Trophoblast cell (in vitro differentiated cells and primary cell): ENCODE measurements around the gene AICDA.
"Not testable (repeated sequence)": the region's sequence is repeated elsewhere in the genome, so short reads cannot be mapped to it uniquely, and the experiment has no call there.

ENCODE experiments used
- DNase-seq, 2 donors: peaks; one replicate each; pipeline ENCODE4 v3.0.0-alpha.2; 2016
- H2AFZ ChIP-seq: 2 replicates; pipeline ENCODE4 v1.6.1; 2013; ENCODE audit warnings: low read length, moderate library complexity, mild to moderate bottlenecking; ENCODE audit not compliant: insufficient read depth, poor library complexity
- H2AK5ac ChIP-seq: 2 replicates; pipeline ENCODE4 v1.6.1; 2013; ENCODE audit warnings: mild to moderate bottlenecking, low read length
- H2BK120ac ChIP-seq: 2 replicates; pipeline ENCODE4 v1.6.1; 2013; ENCODE audit warnings: low read length, mild to moderate bottlenecking, moderate library complexity; ENCODE audit not compliant: insufficient read depth, poor library complexity
- H2BK12ac ChIP-seq: 2 replicates; pipeline ENCODE4 v1.6.1; 2013; ENCODE audit warnings: mild to moderate bottlenecking, low read length, moderate library complexity
- H2BK5ac ChIP-seq: 2 replicates; pipeline ENCODE4 v1.6.1; 2013; ENCODE audit warnings: low read length, low read depth, moderate library complexity, mild to moderate bottlenecking; ENCODE audit not compliant: poor library complexity
- H3K14ac ChIP-seq: 2 replicates; pipeline ENCODE4 v1.6.1; 2013; ENCODE audit warnings: mild to moderate bottlenecking, low read length
- H3K18ac ChIP-seq: 2 replicates; pipeline ENCODE4 v1.6.1; 2013; ENCODE audit warnings: mild to moderate bottlenecking, low read length
- H3K23ac ChIP-seq: 2 replicates; pipeline ENCODE4 v1.6.1; 2013; ENCODE audit warnings: low read length
- H3K27ac ChIP-seq: 2 replicates; pipeline ENCODE4 v1.5.1; 2013; ENCODE audit warnings: low read depth, mild to moderate bottlenecking, inconsistent platforms, low read length, moderate library complexity
- H3K27me3 ChIP-seq: 2 replicates; pipeline ENCODE4 v1.6.1; 2013; ENCODE audit warnings: inconsistent platforms, mild to moderate bottlenecking, low read length, moderate library complexity; ENCODE audit not compliant: insufficient read depth
- H3K36me3 ChIP-seq, 2 experiments: 1 replicate in 1 of 2; 2 replicates in 1 of 2; pipeline ENCODE4 v1.6.1; 2013; ENCODE audit warnings: low read length in 2 of 2, mild to moderate bottlenecking in 2 of 2, moderate library complexity in 1 of 2; ENCODE audit not compliant: insufficient read depth in 2 of 2, control insufficient read depth in 1 of 2
- H3K4ac ChIP-seq: 2 replicates; pipeline ENCODE4 v1.6.1; 2013; ENCODE audit warnings: low read depth, mild to moderate bottlenecking, low read length, moderate library complexity
- H3K4me1 ChIP-seq, 2 experiments: 1 replicate in 1 of 2; 2 replicates in 1 of 2; pipeline ENCODE4 v1.6.1; 2013; ENCODE audit warnings: low read length in 2 of 2, mild to moderate bottlenecking in 2 of 2, moderate library complexity in 1 of 2; ENCODE audit not compliant: insufficient read depth in 2 of 2, control insufficient read depth in 1 of 2
- H3K4me2 ChIP-seq: 2 replicates; pipeline ENCODE4 v1.6.1; 2013; ENCODE audit warnings: inconsistent platforms, mild to moderate bottlenecking, low read length, moderate library complexity
- H3K4me3 ChIP-seq: 2 replicates; pipeline ENCODE4 v1.5.1; 2013; ENCODE audit warnings: mild to moderate bottlenecking, low read depth, low read length, inconsistent platforms
- H3K79me1 ChIP-seq: one replicate; pipeline ENCODE4 v1.6.1; 2013; ENCODE audit warnings: low read length
- H3K79me2 ChIP-seq: 2 replicates; pipeline ENCODE4 v1.6.1; 2013; ENCODE audit warnings: low read length, mild to moderate bottlenecking; ENCODE audit not compliant: control insufficient read depth, insufficient read depth, poor library complexity
- H3K9ac ChIP-seq: 2 replicates; pipeline ENCODE4 v1.6.1; 2013; ENCODE audit warnings: mild to moderate bottlenecking, low read length
- H3K9me3 ChIP-seq: 2 replicates; pipeline ENCODE4 v1.6.1; 2013; ENCODE audit warnings: low read depth, mild to moderate bottlenecking, control low read depth, inconsistent platforms, low read length; ENCODE audit not compliant: insufficient read depth
- H4K12ac ChIP-seq: 2 replicates; pipeline ENCODE4 v1.6.1; 2013; ENCODE audit warnings: low read depth, mild to moderate bottlenecking, low read length, moderate library complexity
- H4K8ac ChIP-seq: 2 replicates; pipeline ENCODE4 v1.6.1; 2013; ENCODE audit warnings: low read depth, mild to moderate bottlenecking, low read length, moderate library complexity
- H4K91ac ChIP-seq: one replicate; pipeline ENCODE4 v1.6.1; 2013; ENCODE audit warnings: low read depth, mild to moderate bottlenecking, low read length, moderate library complexity
- WGBS: extraction: QIAGEN DNeasy Blood & Tissue Kit; methylation state at CpG from one replicate; pipeline ENCODE4 v1.1.7; 2013; ENCODE audit warnings: missing lambda C conversion rate; ENCODE audit not compliant: insufficient read length, insufficient coverage; ENCODE audit errors: extremely low coverage; 5-methylcytosine and 5-hydroxymethylcytosine counted together

AICDA gene

GRCh38 chr12:8630131-8630530 is 17.5 kb upstream of the AICDA start:
- peaks cover 0 to 4% of the 10 kb centered on the region in 2 experiments for H3K4me1 ChIP-seq
- H3K4me2 ChIP-seq: no peak overlapping the region
- H4K91ac ChIP-seq: no peak overlapping the region
- H3K4ac ChIP-seq: no peak overlapping the region
- peaks cover 2% of the 10 kb centered on the region for H3K79me1 ChIP-seq
- H3K27ac ChIP-seq: no peak overlapping the region
- no peak overlapping the region for H3K9ac ChIP-seq
- H3K14ac ChIP-seq: no peak overlapping the region
- no peaks in the 10 kb centered on the region for H3K9me3 ChIP-seq
- no peak overlapping the region for H2AK5ac ChIP-seq
- H2BK5ac ChIP-seq: no peak overlapping the region
- DNase-seq: no peak
- no peak overlapping the region for H4K12ac ChIP-seq
- no peak overlapping the region for H3K4me3 ChIP-seq
- H2AFZ ChIP-seq: no peak overlapping the region
- H4K8ac ChIP-seq: no peak overlapping the region
- H3K79me2 ChIP-seq: no peaks in the 10 kb centered on the region
- no CpG with 5 or more reads among the region's 4 CpGs for WGBS
- no peak overlapping the region for H2BK120ac ChIP-seq
- no peak overlapping the region for H3K23ac ChIP-seq
- H2BK12ac ChIP-seq: no peak overlapping the region
- peaks cover 0 to 2% of the 10 kb centered on the region in 2 experiments for H3K36me3 ChIP-seq
- no peaks in the 10 kb centered on the region for H3K27me3 ChIP-seq
- no peak overlapping the region for H3K18ac ChIP-seq

- no peak overlapping the region for H2BK5ac ChIP-seq
- no peak overlapping the region for H2AFZ ChIP-seq
- no CpG with 5 or more reads among the region's 3 CpGs for WGBS
- no peak overlapping the region for H3K4me2 ChIP-seq
- no peaks in the 10 kb centered on the region for H3K79me2 ChIP-seq
- H3K4ac ChIP-seq: no peak overlapping the region
- H3K79me1 ChIP-seq: peaks cover 2% of the 10 kb centered on the region
- H2BK12ac ChIP-seq: peak overlapping the region; percentile 17
- H3K18ac ChIP-seq: no peak overlapping the region
- no peak overlapping the region for H3K23ac ChIP-seq
- no peak overlapping the region for H3K4me3 ChIP-seq
- DNase-seq: peak; percentile 87 to 90
- no peaks in the 10 kb centered on the region for H3K27me3 ChIP-seq
- no peak overlapping the region for H4K91ac ChIP-seq
- H3K9ac ChIP-seq: no peak overlapping the region
- peaks cover 0 to 3% of the 10 kb centered on the region in 2 experiments for H3K4me1 ChIP-seq
- peak overlapping the region; percentile 25 for H3K27ac ChIP-seq
- H3K14ac ChIP-seq: no peak overlapping the region
- no peak overlapping the region for H4K8ac ChIP-seq
- H3K36me3 ChIP-seq: no peaks in the 10 kb centered on the region
- H2BK120ac ChIP-seq: no peak overlapping the region
- H4K12ac ChIP-seq: no peak overlapping the region
- H2AK5ac ChIP-seq: no peak overlapping the region
- peaks cover 2% of the 10 kb centered on the region for H3K9me3 ChIP-seq
Observed at GRCh38 chr12:8629486-8630033, 16.9 kb upstream of the AICDA start.

GRCh38 chr12:8628731-8629130 is 16.1 kb upstream of the AICDA start:
- peak; percentile 83 to 96 for DNase-seq
- WGBS: no CpG with 5 or more reads among the region's 3 CpGs
- no peak overlapping the region for H2BK5ac ChIP-seq

GRCh38 chr12:8624750-8625149 is 12.1 kb upstream of the AICDA start:
- H3K4me3 ChIP-seq, H3K79me1 ChIP-seq, H2BK12ac ChIP-seq, H3K9ac ChIP-seq, H3K79me2 ChIP-seq, H3K18ac ChIP-seq, H3K4ac ChIP-seq, H4K91ac ChIP-seq, H2AFZ ChIP-seq, H3K14ac ChIP-seq, H3K4me2 ChIP-seq, H2AK5ac ChIP-seq, H3K36me3 ChIP-seq, DNase-seq, H4K12ac ChIP-seq, H3K27me3 ChIP-seq, H3K23ac ChIP-seq, H2BK120ac ChIP-seq, H3K9me3 ChIP-seq, H4K8ac ChIP-seq, H2BK5ac ChIP-seq, H3K4me1 ChIP-seq, H3K27ac ChIP-seq: not testable (repeated sequence)
- whole genome bisulfite sequencing: no CpG with 5 or more reads among the region's 26 CpGs

More at GRCh38 chr12:8628731-8629130, 16.1 kb upstream of the AICDA start:
- Histone ChIP-seq H3K4me3 (no peak overlapping the region), H4K8ac (no peak overlapping the region), H3K79me1 (peaks cover 2% of the 10 kb centered on the region), H3K4me2 (no peak overlapping the region), H3K14ac (no peak overlapping the region), H2BK120ac (peak overlapping the region; percentile 22), H3K9ac (no peak overlapping the region), H3K79me2 (no peaks in the 10 kb centered on the region), H2AK5ac (no peak overlapping the region), H3K18ac (no peak overlapping the region), H3K4ac (no peak overlapping the region), H4K91ac (no peak overlapping the region), H3K27me3 (no peaks in the 10 kb centered on the region), H2BK12ac (no peak overlapping the region), H3K4me1 (peaks cover 0 to 3% of the 10 kb centered on the region in 2 experiments), H3K23ac (no peak overlapping the region), H3K36me3 (no peaks in the 10 kb centered on the region), H3K9me3 (peaks cover 2% of the 10 kb centered on the region), H4K12ac (no peak overlapping the region), H2AFZ (no peak overlapping the region), H3K27ac (no peak overlapping the region)
